ENCODE data around the gene SDC1.

- no peak for TF ChIP-seq CTCF (IDR thresholded peaks at IDR 0.05; ENCODE audit: borderline replicate concordance, extremely low read depth, low read length, poor library complexity, severe bottlenecking)
- TF ChIP-seq EZH2 (IDR thresholded peaks at IDR 0.05; ENCODE audit: borderline replicate concordance, low read depth, low read length, severe bottlenecking), result no peak
Measured at GRCh38 chr2:20220806-20221554, 4.0 kb downstream of the SDC1 start.
